ENCODE measurements around the gene COLQ.
"Not testable (repeated sequence)": the region's sequence is repeated elsewhere in the genome, so short reads cannot be mapped to it uniquely, and the experiment has no call there.

Gene COLQ

DNA sequence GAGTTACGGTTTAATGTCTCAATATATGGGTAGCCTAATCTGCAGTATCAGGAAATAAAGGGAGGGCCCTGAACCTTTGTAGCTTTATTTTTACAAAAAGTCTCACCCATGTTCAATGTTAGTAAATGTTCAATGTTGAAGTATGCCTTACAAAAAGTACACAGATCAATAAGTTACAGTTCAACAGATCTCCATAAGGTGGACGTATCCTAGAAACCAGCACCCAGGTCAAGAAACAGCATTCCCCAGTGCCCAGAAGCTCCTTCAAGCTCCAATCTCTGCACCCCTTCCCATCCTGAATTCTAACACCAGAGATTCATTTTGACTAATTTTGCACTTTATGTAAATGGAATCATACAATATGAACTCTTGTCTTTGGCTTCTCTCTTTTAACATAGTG is 31.3 kb downstream of the COLQ start:
- DNase-seq (ENCODE audit: low read depth): no peak

DNA sequence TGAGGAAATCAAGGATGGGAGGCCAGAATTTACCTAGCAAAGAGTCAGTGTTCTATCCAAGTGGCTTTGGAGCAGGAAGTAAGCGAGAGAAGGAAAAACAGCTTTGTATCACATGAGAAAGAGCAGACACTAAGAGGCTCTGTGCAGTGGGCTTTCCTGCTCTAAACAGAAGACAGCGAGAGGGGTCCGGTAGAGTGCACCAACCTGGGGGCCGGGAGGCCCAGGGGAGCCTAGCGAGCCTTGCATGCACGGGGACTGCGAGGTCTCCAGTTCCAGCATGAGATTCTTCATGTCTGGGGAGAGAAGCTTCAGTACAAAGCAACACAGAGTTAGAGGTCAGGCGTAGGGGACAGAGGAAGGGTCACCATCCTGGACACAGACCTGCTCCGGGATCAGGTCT is 33.5 kb downstream of the COLQ start:
- no peak for DNase-seq (ENCODE audit: low read depth)

DNA sequence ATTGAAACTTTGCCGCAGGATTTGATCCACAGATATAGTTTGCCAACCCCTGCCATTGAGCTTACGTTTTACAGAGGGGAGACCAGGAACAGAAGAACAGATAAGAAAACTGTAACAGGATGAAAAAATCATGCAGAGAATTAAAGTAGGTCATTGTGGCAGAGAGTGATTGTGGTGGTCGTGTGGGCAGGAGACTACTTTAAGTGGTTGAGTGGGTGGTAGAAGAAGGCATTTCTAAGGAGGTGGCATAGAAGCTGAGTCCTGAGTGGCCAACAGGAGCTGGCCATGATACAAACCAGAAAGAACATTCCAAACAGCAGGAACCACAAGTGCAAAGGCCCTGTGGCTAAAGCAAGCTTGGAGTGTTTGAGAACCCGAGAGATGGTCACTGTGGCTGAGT is 34.5 kb downstream of the COLQ start:
- no peak for DNase-seq (ENCODE audit: low read depth)

DNA sequence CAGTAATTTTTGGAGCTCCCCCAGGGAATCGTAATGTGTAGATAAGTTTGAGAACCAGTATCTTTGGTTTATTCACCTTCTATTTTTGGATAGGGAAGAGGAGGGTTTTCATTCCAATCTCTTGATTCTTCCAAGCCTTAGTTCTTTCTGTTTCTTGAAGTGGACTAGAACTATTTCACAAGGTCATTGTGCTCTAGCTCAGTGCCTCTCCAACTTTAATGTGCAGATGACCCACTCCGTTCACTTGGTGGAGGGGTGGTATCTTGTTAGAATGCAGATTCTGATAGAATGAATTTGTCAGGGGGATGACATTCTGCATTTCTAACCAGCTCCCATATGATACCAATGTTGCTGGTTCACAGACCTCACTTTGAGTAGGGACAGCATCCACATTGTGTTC is 35.5 kb downstream of the COLQ start:
- no peak for DNase-seq (ENCODE audit: low read depth)

DNA sequence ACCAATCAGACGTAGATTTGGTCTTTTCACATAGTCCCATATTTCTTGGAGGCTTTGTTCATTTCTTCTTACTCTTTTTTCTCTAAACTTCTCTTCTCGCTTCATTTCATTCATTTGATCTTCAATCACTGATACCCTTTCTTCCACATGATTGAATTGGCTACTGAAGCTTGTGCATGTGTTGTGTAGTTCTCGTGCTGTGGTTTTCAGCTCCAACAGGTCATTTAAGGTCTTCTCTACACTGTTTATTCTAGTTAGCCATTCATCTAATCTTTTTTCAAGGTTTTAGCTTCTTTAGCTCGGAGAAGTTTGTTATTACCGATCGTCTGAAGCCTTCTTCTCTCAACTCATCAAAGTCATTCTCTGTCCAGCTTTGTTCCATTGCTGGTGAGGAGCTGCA is 37.0 kb downstream of the COLQ start:
- DNase-seq (ENCODE audit: low read depth): not testable (repeated sequence)

DNA sequence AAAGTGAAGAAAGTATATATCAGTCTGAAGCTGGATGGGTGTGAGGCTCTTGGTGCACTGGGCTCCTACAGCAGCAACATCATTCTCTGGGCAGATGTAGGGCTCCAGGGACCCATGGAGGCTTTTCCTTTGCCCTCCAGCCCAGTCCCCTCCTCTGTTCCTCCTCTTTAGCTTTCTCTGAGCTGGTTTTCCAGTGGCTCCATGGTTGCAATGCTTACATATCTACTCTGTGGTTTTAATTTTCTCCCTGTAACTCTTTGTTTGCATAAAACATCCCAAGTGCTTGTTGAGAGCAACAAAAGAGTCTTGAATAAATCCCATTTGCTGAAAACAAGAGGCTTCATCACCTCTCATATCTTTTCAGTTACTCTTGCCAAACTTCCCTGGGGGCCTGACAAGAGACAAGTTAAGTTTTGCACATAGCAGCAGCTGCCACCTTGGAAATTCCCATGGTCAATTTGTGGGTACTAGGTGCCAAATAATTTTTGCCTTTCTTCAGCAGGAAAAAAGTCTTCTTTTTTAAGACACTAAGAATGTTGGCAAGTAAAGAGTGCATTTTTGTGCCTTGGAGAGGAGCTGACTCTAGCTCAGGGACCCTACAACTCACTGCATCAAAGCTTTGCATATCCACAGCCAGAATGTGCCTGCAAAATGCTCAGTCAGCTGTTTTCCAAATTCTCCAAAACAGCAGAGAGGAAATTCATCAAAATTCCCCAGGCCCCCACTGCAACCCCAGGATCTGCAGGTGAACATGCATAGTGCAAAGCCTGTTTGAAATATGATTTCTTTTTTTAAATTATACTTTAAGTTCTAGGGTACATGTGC is 41.9 kb downstream of the COLQ start:
- no peak for DNase-seq (ENCODE audit: low read depth)

DNA sequence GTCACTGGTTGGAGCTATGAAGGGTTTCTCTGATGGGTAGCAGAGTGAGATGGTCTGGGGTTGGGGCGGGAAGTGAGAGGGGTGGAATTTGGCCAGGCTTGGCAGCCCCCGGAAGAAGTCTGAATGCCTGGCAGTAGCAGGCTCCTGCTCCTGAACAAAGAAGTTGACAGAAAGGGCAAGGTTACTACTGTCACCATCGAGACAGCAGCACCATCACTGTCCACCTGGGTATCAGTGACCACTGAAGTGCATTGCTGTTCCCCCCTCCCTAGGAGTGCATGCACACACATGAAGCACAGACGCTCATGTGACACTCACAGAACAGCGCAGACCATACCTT is 42.9 kb downstream of the COLQ start:
- no peak for DNase-seq (ENCODE audit: low read depth)

DNA sequence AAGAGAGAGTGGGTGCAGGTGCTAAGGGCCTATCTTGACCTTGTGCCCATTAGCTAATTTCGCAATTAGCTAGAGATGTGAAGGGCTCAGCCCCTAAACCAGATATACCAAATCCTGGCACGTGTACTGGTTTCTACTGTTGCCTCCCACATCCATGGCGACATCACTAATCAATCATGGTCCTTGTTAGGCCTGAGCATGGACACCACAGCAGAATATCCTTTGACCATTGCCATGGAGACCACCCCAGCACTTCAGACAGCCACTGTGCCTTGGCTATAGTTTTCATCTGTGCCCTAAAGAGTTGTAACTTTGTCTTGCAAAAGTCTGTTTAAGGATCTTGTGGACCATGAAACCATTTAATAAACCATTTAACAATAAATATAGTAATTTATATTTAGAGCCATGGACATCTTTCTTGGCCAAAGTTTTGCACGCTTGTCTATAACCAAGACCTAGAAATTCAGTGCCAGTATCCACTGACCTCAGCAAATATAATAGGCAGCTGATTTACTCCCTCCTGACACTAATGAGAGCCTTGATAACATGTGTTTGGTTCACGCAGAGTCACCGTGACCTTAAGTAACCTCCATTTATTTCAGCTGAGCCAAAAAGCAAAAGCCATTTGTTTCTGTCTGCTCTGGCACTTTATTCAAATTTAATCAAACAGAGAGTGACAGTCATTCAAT is 43.4 kb downstream of the COLQ start:
- DNase-seq (ENCODE audit: low read depth): no peak

DNA sequence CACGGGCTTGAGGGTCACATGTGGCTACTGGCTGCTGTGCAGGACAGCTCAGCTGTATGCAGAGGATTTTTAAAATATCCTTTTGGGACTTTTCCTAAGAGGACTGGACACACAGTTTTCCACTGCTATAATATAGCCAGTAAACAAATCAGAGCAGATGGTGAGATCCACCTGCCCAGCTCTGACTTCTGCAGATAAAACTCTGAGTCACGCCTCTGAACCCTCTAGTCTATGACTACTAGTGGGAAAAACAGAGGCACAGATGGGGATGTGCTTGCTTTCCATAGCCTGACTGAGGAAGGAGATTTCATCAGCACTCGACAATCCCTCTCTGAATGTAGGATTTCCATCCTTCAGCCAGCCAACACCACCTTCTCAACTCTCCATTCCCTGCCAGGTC is 45.1 kb downstream of the COLQ start:
- DNase-seq (ENCODE audit: low read depth): no peak

DNA sequence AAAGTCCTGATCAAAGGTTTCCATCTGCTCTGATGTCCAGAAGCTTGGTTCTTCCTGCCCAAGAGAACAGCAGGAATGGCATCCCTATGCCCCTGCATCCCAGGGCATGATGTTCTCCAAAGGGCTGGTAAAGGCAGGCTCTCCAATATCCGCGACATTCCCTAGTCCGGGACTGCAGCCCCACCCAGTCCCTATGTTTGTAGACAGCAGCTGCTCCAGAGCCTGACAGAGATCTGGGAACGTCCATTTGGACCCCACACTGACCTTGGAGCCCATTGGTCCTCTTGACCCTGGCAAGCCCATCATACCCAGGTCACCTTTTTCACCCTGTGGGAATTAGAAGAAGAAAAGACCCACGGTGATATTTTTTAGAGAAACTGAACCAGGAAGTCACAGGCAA is 46.3 kb downstream of the COLQ start:
- no peak for DNase-seq (ENCODE audit: low read depth)

DNA sequence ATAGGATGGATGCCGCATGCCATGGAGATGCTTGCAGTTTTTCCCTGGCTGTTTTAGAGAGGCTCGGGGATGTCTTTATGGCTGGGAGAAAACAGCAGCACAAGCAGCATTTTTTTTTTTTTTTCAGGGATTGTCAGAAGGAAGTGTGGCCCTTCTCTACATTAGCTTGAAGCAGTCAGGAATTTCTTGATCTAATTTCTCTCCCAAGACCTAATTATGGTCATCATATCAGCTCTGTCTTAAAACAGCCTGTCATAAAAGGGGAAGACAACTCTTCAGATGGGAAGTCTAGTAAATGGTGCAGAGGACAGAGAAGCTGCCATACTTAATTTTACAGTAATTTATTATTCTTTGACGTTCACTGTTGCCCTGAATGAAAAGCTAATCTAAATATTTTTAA is 49.6 kb downstream of the COLQ start:
- no peak for DNase-seq (ENCODE audit: low read depth)

DNA sequence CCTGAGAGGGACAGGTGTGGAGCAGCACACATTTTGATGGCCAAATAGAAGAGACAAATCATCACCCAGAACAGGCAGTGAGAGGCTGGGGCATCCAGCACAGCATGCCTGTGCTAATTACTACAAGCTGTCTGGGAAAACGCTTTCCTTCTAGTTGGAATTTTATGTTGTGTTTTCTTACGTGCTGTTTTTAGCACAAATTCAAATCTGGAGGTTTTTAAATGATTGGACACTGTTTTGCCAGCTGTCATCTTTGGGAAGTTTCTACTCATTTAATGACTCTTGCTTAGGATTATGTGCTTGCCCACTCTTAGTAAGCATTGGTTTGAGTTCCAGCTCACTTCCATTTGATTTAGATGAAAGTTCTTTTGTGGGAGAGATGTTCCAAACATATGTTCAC is 50.7 kb downstream of the COLQ start:
- DNase-seq (ENCODE audit: low read depth): no peak

DNA sequence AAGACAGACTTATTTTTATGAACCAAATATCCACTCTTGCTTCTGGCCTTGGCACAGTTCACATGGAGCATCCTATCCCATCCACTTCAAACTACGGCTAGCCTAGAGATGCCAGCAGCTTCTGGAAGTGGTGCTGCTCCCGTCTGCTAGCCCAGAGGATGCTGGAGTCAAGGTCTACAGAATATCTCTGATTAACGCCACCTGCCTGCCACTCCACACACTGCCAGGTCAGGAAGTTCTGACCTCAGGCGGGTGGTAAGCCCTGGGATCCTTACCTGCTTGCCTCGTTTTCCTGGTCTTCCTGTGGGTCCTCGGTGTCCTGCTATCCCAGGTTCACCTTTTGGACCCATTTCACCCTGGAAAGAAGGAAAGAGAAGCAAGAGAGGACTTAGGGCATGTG is 51.2 kb downstream of the COLQ start:
- DNase-seq (ENCODE audit: low read depth): no peak

DNA sequence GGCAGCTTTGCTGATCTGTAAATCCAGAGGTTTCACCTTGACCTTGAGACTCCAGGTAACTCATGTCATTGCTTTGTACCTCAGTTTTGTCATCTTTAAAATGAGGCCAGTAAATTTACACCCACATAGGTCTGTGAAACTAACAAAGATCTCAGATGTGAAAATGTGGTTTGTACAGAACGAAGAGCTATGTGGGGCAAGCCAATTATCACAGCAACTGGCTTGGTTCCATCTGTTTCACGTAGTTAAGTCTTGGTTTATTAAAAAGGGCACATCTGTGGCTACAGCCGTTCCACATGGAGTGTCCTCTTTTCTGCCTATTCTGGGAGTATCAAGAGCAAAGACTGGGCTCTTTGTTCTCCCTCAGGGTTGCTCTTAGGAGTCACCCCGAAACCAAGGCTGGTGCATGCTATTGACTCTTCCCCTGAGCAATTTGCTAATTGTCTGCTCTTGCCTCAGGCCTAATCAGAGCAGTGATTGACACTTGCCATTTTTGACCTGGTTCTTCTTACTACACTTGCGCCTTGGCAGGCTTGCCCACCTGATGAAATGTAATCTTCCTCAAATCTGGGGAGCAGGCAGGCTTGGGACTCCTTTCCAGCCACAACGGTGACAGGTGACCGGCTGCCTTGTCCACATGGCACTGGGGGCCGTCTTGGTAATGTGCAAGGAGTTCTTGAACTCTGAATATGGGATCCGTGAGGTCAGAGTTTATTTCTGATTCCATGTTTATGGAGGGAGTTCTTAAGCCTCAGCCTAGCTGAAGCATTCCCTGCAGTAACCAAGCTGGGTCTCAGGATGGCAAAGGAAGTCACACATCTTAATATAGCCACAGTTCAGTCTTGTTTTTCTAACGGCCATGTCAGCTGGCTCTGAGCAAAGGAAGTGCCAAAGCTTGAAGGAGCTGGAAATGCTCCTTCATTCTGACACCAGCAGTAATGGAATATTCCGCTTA is 54.0 kb downstream of the COLQ start:
- DNase-seq (ENCODE audit: low read depth): no peak

DNA sequence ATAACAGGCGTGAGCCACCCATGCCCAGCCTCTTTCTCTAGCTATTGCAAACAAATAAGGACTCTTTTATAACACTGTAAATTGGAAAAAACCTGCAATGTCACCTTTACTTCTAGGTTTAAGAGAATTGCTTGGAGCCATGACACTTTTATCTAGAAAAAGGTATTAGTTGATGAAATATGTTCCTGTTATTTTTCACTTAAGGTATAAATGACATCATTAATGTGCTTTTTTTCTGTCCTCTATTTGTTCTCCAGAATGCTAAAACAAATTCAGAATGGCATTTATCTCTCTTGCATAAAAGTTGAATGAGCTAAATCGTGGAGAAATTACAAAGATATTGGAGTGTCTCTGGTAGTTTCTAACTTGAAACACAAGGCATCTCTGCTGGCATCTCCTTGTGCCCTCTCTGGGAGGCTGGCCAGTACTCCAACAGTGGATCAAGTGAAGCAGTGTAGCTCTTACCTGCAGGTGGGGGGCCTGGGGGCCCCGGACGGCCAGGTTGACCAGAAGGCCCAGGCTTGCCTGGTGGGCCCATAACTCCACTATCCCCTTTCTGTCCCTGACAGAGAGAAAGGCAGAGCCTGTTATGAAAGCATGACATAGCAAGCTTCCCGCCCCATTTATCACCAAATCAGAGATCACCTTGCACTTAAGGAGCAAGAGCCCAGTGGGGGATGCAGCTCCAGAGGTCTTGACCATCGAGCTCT is 55.5 kb downstream of the COLQ start:
- DNase-seq (ENCODE audit: low read depth): no peak

DNA sequence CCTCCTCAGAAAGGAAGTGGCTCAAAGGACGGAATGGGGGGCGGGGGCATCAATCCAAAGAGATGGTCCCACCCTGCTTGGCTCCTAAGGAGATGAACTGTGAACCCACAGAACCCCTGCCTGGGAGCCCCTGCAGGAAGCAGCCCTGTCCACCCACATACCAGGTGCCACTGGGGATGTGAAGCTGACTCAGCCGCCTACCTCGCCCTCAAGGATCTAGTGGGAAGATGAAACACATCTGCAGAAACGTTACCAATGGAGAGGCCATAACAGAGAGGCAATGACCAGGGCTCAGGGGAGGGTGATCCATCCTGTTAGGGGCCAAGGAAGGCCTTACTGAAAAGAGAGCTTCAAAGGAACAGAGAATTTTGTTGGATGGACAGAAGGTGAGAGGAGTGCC is 59.1 kb downstream of the COLQ start:
- DNase-seq (ENCODE audit: low read depth): no peak

DNA sequence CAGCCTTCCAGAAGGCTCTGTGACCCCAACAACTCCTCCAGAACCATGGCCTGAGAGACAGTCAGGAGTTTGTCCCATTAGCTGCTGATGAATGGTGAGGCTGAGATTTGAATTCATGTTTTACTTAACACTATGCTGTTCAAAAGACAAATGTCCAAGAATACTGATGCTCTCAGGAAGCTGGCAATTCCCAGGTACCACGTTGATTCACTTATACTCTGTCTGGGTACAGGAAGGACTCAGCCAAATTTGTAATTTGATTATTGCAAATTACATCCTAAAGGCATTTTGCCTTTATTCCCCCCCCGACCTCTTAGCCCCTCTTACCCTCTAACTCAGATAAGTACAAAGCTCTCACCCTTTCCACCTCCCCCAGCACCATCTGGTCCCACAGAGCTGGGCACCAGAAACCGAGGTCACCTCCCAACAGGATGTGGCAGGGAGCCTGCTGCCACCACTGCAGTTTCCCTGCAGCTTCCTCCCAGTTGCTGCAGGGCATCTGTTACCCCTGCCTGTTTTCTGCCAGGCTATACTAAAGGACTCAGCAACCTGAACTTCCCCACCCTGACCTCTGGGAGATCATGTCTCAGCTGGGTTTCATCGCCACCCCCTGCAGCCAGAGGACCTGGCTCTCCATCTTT is 60.5 kb downstream of the COLQ start:
- DNase-seq (ENCODE audit: low read depth): no peak

DNA sequence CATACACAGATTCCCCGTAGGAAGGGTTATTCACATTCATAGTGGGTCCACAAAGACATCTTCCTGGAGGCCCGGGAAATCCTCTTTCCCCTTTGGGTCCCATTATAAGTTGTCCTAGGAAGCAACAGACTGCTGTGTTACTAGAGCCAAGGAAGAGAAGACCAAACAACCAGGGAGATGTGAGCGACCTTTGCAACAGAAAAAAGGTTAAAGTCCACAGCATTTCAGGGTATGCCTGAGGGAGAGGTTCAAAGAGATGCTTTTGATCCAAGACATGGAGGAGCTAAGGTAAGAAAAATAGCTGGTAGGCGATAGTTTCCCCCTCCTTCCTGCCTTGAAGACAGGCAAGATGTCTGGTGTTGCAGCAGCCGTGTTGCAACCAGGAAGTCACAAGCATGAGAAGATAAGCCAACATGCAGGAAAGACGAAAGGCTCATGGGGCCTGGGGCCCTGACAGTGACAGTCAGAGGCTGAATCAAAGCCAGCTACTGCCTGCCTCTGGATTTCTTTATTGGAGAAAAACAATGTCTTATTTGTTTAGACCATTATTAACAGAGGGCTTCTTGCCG is 63.2 kb downstream of the COLQ start:
- DNase-seq (ENCODE audit: low read depth): no peak

DNA sequence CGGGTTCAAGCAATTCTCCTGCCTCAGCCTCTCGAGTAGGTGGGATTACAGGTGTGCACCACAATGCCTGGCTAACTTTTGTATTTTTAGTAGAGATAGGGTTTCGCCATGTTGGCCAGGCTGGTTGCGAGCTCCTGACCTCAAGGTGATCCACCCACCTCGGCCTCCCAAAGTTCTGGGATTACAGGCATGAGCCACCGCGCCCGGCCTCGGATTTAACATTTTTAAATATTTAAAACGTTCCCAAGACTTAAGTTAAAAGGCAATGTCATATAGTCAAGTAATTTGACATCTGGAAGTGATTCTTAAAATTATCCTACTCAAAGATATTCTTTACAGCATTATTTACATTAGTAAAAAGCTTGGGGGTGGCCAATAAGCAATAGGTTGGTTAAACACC is 64.6 kb downstream of the COLQ start:
- DNase-seq (ENCODE audit: low read depth): not testable (repeated sequence)

DNA sequence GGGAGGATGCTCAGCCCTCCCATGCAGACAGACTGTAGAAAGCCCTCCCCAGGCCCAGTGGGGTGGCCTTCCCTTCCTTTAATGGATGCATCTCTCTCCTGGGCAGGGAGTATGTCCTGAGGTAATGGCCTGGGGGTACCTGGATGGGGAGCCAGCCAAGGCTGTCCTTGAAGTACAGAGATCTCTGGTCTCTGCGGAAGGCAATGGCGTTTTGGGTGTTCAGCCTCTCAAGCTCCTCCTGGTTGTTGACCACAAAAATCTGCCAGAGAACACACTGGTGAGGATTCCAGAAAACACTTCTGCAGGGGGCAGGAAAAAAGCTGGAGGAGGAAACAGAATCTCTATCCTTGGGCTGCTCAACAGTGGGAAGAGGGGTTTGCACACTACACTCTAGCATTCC is 65.2 kb downstream of the COLQ start:
- DNase-seq (ENCODE audit: low read depth): no peak

DNA sequence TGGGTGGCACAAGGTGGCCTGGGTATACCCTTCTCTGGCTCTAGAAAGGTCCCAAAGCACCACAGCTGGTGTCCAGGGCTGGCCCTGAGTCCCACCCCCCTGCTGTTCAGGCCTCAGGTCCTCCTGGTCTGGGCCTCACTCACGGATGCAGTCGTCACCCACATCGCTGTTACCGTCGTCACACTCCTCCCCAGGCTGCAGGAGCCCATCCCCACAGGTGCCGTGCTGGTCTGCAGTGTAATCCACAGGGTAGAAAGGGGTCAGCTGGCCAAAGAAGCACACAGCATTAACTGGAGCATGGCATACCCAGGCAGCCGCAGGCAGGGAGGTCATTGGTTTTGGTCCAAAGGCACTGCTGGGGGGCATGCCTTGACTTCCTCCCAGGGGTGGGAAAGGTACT is 65.8 kb downstream of the COLQ start:
- DNase-seq (ENCODE audit: low read depth): no peak
